OCI-LY7 (cell line): Measurements from ENCODE around the gene RAD51B.

Experiments
- CTCF ChIP-seq: fragments of 200-600 bp; sonication (generic); conservative IDR thresholded peaks from 2 replicates; pipeline ENCODE4 v1.5.1; 2014; ENCODE audit warnings: mild to moderate bottlenecking, antibody characterized with exemption, low read length, moderate library complexity, mixed read lengths
- EZH2phosphoT487 ChIP-seq: fragments of 200-600 bp; sonication (generic); IDR thresholded peaks from 2 replicates; pipeline ENCODE4 v1.6.1; 2018; ENCODE audit warnings: low read depth, borderline replicate concordance, mild to moderate bottlenecking, mixed run types, antibody characterized with exemption, low read length, moderate library complexity, mixed read lengths

GRCh38 chr14:68172216-68172615 is 352.6 kb downstream of the RAD51B start:
- TF ChIP-seq CTCF (no peak), EZH2phosphoT487 (no peak)
